NCI-H226 (cell line): ENCODE data around the gene GBP4.

ENCODE experiments used
- DNase-seq: peaks from one replicate; pipeline ENCODE4 v3.0.0-alpha.2; 2015

The GBP4 gene

DNA sequence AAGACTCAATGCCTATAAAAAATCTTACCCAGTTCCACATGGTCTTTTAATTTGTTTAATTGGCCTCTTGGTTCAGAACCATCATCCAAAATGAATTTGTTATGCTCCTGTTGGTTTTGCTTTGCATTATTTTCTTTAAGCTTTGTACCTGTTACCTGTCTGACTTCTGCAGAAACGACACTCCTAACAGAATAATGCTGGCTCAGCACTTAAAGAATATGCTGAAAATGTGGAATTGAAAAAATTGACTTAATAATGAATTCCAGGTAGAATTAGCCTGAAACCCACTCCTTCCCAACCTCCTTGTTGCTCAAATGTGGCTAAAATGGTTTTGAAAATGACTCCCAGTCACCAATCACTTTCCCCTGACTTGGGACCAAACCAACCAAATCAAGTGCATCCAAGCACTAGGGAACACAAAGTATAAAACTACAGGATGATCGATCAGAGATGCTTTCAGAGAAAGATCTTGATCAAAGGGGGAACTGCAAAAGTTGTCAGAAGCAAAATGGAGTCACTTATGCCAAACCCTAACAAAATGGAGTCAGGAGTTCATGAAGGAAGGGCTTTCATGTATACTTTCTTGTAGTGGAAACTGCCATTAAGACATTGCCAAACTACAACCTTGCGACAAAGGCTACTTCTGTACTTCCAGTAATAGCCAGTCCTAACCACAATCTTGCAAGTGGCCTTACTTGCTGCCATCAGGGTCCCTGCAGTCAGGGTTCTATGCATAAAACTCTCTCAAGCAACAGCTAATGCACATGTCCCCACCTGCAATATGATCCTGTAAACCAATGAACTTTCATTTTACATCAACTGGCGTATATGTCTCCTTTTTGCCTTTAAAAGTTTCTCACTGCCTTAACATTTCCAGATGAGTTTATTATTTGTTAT is 28.3 kb downstream of the GBP4 start:
- no peak for DNase-seq

DNA sequence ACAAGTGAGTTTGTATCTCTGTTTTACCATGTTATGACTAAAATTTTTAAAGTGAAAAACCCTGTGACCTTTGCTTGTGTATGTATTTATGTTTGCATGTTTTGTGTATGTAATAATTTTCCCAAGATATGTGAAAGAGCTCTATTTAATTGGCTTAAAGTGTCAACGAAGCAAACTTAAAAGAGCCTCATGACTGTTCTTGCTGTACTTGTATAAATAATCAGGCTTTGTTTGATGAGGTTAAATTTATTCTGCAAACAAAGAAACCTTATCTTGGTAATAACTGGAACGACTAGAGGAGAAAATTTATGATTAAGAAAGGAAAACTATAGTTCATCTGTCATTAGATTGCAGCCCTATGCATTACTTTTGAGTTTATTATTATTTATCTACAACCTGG is 29.6 kb downstream of the GBP4 start:
- no peak for DNase-seq

DNA sequence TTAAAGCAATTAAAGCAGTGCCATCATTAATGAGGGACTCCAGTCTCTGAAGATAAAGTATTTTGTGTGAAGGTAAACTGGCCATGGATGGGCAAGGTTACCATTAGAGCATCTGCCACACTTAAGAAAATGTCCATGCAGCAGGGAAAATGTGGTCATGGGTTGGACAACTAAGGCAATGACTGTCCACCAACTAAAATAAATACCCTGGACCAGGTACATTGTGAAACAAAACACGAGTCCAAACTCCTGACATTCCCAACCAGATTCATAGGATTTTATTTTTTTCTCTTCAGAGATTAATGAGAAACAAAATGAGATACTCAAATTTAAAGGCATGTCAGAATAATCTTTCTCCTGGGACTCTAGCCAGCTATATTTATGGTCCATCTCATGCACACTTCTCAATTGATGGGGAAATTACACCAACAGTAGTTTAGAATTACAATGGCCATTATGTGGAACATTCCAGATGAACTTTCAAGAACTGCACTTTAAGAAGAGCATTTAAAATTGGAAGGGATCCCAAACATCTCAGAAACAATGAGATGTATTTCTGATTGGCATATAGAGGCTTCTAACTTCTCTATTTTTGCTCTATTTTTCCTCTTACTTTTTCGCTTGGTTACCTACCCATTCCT is 31.0 kb downstream of the GBP4 start:
- DNase-seq, result no peak

DNA sequence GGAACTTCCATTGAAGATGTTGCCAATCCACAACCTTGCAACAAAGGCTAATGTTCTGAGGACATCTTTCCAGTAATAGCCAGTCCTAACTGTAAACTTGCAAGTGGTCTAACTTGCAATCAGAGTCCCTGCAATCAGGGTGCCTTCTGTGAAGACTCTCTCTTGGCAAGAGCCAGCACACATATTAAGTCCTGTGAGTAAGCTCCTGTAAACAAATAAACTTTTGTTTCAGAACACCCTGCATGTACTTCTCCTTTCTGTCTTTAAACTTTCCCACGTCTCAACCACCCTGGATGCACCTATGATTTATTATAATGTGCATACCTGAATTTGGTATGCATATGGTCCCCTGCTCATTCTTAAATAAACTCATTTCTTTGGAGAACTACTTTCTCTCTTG is 32.0 kb downstream of the GBP4 start:
- no peak for DNase-seq

DNA sequence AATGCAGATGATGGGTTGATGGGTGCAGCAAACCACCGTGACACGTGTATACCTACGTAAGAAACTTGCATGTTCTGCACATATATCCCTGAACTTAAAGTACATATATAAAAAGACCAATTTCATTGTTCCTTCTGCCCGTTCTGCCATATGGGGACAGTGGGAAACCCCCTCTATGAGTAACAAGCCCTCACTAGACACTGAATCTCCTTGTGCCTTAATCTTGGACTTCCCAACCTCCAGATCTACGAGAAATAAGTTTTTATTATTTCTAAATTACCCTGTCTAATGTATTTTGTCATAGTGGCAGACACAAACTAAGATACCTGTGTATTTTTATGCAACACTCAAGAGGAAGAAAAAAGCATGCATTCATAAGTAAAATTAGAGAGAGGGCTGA is 32.9 kb downstream of the GBP4 start:
- DNase-seq, result no peak

DNA sequence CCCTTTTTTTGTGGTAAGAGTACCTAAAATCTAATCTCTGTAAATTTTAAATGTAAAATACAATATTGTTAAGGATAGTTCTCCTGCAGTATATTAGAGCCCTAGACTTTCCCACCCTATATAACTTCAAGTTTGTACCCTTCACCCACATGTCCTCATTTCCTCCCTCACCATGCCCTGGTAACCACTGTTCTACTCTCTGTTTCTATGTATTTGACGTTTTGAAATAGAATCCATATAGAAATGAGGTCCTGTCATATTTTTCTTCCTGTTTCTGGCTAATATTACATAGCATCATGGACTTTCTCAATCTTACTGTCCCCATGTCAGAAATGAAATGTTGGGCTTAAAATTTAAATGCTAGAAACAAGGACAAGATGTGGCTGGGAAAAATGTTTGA is 47.7 kb downstream of the GBP4 start:
- no peak for DNase-seq

GRCh38 chr1:89149976-89150375 is 48.8 kb downstream of the GBP4 start:
- DNase-seq, result no peak

DNA sequence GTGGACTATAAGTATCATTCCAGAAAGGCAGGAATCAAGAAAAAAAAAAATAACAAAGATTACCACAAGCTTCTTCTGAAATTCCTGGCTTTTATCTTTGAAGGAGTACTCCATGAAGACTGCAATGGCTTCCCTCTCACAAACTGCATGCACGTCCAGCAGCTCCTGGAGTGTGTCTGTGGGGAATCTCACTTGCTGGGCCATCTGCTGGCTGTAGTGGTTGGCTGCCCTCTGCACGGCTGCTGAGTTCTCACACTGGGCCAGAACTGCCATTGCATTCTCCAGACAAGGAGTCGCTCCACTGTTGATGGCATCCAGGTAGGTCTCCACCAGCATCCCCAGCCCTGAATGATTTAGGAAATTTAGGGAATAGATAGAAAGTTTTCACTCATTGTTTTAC is 49.5 kb downstream of the GBP4 start:
- DNase-seq, result no peak

DNA sequence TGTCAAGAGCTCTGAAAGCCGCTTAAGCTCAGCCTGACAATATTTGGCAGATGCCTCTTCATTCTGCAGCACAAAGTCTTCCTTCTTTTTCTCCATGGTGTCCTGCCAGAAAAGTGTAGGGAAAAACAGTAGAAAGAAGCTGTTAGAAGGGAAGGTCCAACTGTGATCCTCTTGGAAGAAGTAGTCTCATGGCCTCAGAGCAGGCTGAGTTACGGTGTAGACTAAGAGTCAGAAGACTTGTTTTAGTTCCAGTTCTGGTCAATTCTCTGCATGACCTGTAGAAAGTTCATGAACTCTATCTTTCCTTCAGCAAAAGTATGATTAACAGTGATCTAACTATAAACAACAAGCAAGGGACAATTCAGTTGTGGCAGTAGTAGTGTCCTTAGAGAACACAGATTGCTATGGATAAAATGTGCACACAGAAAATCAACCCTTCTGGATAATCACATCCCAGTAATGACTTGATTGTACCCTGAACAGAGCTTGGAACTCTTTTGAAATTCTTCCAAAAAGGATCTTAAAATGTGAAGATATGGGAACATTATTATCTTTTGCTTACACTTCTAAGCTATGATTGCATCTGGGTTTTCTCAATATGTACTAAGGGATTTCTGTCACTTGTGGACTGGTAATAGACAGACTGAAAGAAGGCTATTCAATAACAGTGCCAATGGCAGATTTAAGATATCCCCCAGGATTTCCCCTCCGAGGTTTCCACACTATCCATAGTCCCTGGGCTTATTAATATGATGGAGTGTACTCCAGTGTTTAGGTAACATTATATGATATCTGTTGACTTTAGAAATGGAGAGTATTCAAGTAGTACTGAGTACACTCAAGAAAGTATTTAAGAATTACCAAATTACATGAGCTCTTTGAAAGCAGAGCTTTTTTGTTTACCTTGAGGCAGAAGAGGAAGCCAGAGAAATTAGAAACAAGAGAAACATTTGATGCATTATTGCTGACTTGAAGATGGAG is 50.8 kb downstream of the GBP4 start:
- no peak for DNase-seq

GRCh38 chr1:89146721-89147120 is 52.0 kb downstream of the GBP4 start:
- no peak for DNase-seq

DNA sequence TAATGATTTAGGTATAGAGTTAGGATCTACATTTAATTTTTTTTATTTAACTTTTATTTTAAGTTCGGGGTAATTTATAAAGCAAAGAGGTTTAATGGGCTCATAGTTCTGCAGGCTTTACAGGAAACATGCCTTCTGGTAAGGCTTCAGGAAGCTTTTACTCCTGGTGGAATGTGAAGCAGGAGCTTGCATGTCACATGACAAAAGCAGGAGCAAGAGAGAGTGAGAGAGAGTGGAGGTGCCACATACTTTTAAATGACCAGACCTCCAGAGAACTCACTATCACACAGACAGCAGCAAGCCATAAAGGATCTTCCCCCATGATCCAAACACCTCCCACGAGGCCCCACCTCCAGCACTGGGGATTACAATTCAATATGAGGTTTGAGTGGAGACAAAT is 55.3 kb downstream of the GBP4 start:
- no peak for DNase-seq

- DNase-seq, result no peak
Measured at GRCh38 chr1:89142160-89142559, 56.6 kb downstream of the GBP4 start.

DNA sequence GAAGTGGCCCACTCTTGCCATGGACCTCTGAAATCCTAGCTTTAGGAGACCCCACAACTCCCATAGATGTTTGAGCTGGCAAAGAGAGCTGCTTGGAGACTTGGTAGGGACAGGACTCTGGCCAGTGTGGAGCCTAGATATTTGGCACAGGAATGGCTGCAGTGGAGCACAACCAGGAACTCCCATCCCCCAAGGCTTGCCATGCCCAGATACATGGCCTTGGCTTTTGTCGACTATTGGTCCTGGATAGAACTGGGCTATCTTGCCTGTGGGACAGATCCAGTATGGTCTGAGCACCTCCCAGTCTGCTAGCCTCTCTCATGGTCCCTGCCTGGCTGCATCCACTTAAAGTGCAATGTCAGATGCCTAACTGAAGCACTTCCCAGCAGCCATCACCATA is 65.0 kb downstream of the GBP4 start:
- no peak for DNase-seq
